Kasumi-1 (cell line): ENCODE data around the gene UNC5C.

ENCODE experiments used
- DNase-seq, 2 experiments: peaks; one replicate each; lab custom pipeline; 2025; lab: John Stamatoyannopoulos, UW

UNC5C gene

DNA sequence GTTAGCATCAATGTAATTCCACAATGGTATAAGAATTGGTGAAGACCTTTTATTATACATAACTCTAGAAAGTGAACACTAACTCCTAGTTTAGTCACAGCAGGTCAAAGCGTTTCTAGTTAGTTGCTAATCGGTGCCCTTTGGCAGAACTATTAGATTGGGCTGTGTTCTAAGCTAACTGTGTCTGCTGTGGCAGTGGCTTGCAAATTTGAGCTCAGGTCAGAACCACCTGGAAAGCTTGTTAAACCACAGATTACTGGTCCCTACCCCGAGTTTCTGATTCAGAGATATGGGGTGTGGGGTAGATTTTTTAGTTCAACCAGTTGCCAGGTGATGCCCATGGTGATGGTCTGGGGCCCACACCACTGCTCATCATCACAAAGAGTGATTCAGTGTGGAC lies 332.1 kb downstream of the UNC5C start:
- DNase-seq = no peak

DNA sequence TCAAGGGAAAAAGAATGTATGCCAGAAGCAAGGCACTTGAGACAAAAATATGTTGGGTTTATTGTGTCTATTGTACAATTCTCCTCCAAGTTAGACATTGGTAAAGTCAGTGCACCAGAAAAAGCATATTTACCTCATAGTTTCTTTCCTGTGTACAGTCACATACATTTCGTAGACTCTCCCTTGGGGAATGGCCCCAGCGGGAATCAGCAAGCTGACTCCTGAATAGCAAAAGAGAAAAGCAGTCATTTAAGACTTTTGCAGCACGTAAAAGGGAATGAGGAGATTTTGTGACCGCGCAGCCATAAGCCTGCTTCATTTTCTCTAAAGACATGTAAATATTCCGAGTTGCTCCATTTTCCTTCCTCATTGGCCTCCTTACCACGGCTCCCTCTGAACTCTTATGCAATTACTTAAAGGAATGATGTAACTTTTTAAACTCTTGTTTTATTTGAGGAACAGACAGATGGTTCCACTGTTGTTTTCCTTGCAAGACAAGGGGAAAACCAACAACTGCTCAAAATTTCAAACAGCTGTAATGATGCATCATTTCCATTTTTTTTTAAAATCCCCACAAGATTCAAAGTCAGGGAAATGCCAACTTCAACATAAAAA lies 332.7 kb downstream of the UNC5C start:
- peak; percentile 83 to 85 for DNase-seq

DNA sequence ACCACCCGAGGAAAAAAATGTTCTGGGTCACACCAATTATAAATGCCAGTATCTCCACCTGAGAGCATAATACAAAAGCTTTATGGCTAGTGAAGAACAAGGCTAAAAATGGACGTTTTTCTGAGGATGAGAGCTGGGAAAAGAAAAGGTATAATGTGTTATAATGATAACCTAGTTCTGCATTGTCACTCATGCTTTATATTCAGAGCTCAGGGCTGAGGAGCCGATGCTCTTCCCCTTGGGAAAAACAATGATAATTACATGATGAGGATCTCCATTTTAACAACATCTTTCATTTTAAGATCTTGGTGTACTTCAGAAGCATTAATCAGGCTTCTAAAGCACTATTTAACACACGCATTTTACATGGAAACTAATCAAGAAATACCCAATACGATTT lies 333.7 kb downstream of the UNC5C start:
- DNase-seq = no peak

DNA sequence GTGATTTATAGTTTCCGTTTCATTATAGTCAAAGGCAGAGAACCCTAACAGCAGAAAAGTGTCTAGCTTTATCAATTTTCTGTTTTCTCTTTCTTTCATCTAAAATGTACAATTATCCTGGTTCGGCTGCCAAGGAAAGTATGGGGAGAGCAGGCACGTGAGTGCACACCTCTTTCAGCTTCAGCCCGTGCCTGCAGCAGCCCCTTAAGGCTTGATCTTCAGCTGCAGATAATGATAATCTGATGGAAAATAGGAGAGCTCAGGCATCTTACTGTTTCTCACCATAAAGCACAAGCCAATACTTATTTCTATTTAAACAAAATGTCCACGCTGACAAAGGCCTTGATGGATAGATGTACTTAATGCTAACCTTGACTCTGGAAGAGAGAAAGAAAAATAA lies 334.4 kb downstream of the UNC5C start:
- no peak for DNase-seq

DNA sequence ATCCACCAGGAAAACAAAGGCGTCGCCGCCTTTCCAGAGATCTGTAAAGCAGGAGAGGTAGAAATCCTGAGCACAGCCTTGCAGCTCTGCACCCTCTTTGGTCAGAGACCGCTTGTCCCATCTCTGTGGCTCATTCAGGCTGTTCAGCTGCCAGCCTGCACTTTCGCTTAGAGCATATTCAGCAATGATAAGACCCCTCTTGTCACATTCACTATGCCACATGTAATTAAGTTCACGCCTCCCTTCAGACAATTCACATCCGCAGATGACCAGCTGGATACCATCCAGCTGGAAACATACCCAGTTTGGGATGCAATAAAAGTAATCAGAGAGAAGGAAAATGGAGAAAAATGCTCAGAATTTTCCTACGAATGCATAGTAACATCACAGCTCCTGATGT lies 335.4 kb downstream of the UNC5C start:
- no peak for DNase-seq

DNA sequence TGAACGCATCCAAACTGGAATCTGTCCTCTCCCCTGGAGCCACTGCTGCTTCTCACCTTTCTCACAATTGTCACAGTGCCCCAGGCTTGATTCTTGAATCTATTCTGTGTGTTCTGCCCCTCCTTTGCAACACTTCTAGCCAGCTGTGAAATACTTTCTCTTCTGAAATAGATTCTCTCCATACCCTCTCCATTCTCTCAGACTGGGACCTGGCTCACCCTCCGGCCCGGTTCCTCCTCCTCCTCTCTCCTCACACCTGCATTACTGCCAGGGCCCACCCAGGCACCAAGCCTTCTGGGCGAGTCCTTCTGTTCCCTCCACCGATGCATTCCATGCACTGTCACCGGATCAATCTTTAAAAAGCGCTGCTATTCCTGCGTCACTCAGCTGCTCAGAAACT lies 336.1 kb downstream of the UNC5C start:
- DNase-seq = no peak

DNA sequence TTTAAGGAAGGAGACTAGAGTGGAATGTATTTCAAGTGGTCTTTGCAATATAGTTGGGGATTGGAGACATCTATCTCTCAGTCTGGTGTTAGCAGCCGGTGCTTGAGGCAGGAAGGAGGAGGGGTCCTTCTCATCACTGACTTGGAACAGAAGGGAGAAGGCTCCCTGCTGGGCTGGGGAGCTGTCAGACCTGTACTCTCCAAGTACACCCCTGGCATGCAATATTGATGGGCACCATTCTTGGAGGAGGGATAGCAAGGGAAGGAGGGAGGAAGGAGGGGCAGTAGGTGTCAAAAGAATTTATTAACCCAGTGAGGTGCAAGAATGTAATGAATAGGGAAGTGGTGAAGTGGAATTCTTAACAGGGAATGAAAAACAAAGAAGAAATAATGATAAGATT lies 338.8 kb downstream of the UNC5C start:
- DNase-seq = no peak

DNA sequence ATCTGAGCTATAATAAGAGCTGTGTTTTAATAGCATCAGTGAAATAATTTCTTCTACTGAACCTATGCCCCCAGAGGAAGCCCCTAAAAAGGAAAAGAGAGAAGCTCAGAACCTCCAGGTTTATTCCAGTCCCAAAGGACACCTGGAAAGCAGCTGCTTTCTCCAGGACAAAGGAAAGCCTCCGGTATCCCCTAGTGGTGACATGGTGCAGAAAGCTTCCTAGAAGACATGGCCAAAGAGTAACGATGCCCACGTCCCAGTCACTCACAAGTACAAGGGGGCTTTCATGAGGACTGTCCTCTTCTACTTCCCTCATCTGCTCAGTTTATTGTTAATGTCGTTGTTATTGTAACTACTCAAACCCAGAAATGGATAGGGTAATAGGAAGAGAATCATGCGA lies 343.9 kb downstream of the UNC5C start:
- peak; percentile 27 to 35 for DNase-seq

DNA sequence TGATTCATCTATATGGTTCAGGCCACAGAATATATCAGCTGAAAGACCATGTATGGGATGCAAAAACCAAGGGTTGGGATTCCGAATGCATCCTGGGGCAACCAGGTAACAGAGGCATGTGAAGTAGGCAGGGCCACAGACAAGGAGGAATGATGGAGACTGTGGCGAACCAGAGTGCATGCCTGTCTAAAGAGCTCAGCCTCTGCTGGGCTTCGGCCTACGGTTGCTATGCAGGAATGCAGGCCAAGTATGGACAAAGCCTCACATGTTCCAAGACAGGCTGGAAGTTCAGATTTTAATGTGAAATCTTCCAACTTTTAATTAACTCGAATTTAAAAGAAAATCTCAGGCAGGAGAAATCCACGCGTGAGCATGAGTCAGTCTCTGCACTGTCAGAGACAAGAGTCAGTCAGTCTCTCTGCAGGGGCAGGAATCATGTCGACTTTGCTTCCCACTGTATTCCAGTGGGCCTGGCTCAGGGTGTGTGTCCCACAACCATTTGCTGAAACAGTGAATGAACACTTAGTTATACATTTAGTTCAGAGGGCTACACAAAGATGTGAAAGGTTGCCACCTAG lies 344.4 kb downstream of the UNC5C start:
- no peak for DNase-seq

DNA sequence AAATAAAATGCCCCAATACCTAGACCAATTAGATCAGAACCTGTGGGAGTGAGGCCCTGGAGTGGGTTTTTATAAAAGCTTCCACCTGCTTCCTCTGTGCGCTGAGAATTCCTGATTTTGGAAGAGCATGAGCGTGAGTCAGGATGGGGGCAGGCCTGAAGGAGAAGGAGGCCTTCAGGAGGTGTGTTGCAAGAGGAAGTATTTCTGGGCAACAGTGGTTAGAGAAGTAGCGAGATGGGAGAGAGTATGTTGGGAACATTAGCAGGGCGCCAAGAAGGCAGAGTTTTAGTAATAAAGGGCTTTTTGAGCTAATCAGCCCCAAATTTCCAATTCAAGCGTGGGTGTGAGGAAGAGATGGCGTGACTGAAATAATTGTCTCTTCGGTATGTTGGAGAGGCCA lies 349.8 kb downstream of the UNC5C start:
- peak; percentile 49 to 58 for DNase-seq

DNA sequence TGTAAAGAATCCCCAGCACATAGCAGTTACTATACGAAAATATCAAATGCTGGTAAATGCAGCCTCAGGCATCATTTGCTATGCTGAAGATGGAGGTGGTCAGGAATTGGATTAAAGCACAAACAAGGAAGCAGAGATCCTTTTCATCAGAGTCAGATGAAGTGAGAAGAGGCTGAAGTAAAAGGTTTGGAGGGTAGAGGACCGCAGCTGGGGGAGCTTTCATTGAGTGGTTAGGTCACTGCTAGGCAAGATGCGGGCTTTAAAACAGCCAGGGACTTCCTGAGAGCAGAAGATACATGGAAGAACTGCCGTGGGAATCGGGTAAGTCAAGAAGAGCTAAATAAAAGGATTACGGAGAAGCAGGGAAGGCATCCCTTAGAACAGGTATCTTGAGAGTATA lies 351.4 kb downstream of the UNC5C start:
- DNase-seq = no peak

DNA sequence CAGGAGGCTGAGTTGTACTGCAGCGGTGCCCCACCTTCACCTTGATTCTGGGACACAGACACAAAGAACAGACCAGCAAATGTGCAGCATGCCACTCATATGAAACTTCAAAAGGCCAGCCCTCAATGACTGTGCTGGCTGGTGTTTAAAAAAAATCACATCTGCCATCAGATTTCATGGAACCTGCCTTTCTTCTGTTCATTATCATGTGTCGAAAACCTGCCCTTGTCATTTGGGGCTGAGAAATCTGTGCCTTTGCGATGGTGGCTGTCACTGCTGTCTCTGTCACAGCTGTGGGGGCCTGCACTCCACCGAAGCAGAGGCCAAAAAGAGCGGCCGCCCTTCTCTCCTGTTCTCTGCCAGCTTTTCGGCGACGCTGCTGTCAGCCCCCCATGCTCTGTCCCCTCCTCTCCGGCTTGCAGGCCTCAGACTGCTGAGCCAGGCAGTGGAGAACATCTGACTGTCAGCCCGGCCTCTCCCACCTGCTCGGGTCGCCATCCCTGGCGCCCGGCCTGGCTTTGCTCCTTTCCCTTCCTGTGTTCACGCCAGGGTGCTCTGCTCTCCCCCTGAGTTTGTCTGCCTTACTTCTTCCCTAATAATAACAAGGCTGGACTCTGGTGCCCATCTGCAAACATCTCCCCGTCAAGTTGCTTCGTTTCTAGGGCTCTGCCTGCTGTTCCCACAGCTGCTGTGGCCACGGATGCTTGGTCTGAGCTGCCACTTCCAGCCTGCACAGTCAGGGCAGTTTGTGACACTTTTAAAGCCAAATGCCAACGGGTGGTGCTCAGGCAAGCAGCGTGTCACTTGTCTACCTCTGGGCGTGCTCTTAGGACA lies 355.2 kb downstream of the UNC5C start:
- no peak for DNase-seq

DNA sequence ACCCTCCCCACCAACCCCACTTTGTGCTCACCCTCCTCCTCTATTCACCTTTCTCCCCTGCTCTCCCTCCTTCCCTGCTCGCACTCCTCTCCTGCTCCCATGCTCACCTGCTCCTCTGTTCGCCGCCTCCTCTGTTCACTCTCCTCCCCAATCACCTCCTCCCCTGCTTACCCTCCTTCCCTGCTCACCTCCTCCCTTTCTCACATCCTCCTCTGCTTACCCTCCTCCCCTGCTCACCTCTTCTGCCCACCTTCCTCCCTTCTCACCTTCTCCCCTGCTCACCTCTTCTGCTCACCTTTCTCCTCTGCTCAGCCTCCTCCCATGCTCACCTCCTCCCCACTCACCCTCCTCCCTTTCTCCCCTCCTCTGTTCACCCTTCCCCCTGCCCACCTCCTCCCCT lies 357.2 kb downstream of the UNC5C start:
- DNase-seq = no peak

DNA sequence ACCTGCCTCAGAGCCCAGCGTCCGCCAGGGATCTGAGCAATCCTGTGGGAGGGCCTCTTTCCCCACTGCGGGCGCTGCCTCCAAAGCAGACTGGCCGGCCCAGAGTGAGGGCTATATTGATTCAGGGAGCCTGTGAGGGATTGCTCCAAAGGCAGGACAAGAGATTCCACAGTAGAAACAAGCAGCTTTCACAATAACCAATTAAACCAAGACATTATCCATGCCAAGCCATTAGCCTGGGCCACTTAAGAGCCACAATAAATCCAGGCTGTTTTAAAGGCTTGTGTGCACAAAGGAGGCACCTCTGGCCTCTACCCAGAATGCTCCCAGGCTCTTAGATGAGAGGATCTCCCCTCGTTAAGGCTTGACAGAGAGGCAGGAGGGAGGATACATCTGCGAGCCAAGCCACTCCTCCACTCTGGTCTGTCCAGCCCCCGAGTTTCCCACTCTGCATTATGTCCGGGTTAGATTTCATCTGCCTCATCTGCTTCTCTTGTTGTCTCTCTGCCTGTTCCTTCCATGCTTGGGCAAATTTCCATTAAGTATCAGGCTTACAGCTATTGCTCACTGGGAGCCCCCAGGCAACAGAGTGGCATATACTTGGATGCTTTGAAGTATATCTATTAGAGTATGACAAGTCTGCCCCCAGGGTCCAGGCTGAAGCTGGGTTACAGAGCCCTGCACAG lies 357.9 kb downstream of the UNC5C start:
- DNase-seq = no peak

DNA sequence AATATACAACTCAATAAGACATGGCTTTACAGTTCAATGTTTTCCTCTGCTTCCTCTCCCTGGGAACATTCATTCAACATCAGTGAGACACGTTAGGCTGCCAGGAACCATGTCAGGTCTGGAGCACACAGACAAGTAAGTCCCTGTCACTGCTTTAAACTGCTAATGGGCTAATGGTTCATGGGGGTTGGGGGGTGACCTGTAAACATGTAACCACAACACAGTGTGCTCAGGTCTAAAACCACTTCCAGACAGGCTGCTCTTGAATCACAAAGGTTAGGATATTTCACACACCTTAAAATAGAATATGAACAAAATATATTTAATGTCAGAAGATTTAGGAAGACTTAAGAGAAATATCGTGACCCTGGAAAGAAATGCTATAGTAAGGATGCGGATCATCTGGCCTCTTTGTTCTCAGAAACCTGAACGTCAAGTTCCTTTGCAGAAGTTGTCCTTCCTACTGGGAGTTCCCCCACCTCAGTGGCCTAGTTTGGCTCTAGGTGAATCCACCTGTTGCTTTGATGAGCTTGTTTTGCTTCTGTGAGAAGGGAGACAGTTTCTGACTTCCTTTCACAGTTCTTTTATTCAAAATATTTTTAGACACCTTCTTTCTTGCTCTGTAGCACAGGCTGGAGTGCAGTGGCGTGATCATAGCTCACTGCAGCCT lies 359.9 kb downstream of the UNC5C start:
- DNase-seq = no peak

DNA sequence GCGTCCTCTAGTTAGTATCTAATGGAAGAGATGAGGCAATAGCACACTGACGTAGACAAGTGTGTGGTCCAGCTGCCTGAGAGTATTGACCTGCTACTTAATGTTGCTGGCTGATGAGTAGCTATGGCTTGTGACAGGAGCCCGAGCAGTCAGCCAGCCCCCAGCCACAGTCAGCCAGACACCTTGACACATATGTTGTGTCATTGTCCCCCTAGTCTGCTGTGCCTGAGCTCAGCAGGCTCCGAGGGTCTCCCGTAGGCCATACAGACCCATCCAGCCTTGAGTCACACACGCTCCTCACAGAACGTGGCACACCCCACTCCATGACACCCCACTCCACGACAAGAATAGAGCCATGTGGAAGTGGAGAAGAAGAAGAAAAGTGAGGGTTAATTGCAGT lies 362.1 kb downstream of the UNC5C start:
- DNase-seq = no peak

DNA sequence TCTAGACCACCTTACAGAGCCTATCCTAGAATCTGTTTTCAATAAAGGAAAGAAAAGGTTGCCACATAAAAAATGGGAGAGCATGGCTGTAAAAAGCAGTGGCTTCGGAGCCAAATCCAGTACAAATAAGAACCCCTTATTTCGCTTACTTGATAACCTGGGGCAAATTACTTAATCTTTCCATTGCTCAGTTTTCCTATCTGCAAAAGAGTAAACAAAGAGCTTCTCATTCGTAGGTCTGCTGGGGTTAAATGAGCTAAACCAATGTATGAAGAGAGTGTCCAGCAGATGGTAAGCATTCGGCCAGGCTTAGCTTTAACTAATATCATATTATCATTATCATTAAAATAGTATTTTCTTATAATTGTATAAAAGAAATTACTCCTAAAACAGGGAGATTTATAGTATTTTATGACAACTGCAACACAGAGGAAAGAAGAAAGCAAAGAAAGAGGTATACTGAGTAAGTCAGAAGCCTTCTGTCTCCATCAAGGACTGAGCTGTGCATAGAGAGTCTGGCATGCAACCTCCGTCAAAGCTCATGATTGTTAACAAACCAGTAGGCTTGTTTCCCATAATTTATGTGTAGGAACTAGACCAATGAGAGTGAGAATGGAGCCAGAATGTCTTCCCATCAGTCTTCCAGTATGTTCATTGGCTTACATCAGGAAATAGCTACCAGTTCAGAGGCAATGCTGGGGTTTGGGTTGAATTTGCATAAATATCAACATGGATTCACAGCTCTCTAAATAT lies 364.9 kb downstream of the UNC5C start:
- DNase-seq = no peak

DNA sequence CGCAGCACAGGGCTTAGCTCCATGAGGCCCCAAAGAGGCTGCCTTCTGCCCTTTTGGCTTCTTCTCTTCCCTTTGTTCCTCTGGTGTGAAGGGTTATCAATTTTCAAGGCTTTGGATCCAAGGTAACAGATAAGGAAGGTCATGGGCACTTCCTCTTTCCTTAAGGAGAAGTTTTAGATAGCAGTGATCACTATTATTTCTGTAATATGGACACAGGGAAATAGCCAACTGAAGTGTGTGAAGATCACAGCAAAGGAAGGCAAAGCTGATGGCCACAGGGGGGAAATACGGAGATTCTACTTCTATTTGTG lies 366.8 kb downstream of the UNC5C start:
- no peak for DNase-seq

DNA sequence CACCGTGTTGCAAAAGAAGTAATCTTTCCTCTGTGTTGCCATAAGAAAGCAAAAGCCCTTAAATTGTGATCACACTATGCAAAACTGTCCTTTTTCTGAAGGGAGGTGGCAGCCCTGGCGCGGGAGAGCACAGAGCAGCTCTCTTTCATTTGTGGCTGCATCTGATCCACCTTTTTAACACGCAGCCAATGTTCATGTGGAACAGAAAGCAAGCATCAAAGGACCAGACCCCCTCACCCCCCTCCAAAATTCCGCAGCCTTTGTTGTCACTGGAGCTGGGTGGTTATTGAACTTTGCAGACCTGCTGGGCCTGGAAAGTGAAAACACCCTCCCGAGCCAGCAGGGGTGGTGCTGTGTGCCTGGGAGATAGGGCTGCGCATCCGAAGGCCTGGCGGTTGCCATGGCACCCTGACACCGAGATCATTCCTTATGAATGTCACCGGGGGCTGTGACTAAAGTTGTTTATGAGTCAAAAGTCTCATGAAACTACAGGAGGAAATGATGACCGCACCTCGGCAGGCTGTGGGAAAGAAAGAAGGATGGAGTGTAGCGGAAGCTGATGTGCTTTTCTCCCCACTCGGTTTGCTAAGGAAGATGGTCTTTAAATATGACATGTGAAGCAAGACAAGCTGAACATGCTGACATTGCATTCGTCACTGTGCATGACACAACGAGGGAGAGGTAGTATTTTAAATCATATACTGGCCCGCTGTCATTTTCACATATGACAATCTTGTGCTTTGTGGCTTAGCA lies 367.4 kb downstream of the UNC5C start:
- DNase-seq = no peak

DNA sequence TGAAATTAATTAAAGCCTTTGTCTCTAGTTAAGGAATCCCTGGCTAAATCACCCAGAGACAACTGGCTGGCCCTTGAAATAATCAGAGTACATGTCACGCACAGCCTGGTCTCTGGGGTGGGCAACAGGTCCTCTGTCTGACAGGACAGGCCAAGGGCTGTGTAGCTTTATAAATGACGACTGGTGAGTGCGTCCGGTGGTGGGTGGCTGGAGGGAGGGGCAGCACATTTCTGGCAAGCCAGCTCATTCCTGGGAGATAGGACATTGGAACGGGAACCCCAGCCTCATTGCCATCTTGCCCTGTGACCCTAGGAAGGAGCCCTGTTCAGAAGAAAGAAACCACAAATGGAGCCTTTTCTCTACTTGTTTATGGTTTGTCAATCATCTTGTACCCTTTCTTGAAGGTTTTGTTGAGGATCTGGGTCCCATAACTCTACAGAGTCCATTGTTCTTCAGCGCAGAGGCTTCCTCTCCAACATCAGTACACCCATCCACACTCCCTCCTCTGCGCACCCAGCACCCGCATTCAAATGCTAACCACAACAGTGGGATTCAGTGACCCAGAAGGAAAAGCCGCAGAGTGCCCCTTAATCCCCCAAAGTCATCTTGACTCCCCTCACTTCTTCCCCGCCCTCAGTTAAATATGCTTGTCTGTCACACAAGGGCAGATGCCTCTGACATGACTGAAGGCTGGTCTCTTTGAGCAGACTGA lies 368.1 kb downstream of the UNC5C start:
- DNase-seq = no peak
